OCI-LY1 (cell line): ENCODE measurements around the gene CREB1.

Experiments
- H2AFZ ChIP-seq: fragments of 200-600 bp; sonication (generic), shearing (Covaris generic); 2 replicates; pipeline ENCODE4 v1.6.0; 2014; ENCODE audit warnings: antibody characterized with exemption, mild to moderate bottlenecking, low read length
- H3F3A ChIP-seq: fragments of 200-600 bp; sonication (generic), shearing (Covaris generic); 2 replicates; pipeline ENCODE4 v1.6.0; 2014; ENCODE audit warnings: mild to moderate bottlenecking, antibody characterized with exemption, low read length, moderate library complexity; ENCODE audit not compliant: insufficient read depth
- H3K27ac ChIP-seq: fragments of 200-600 bp; sonication (generic); 2 replicates; pipeline ENCODE4 v1.5.1; 2014; ENCODE audit warnings: low read length, mixed run types, mild to moderate bottlenecking, low read depth; ENCODE audit not compliant: poor library complexity, severe bottlenecking
- H3K27me3 ChIP-seq: fragments of 200-600 bp; sonication (generic); 2 replicates; pipeline ENCODE4 v1.6.0; 2014; ENCODE audit warnings: antibody characterized with exemption, mild to moderate bottlenecking, low read length, moderate library complexity; ENCODE audit not compliant: insufficient read depth
- H3K36me3 ChIP-seq: fragments of 200-600 bp; sonication (generic); 2 replicates; pipeline ENCODE4 v1.6.1; 2014; ENCODE audit warnings: mild to moderate bottlenecking, antibody characterized with exemption, low read length, moderate library complexity, mixed read lengths; ENCODE audit not compliant: insufficient read depth
- H3K4me1 ChIP-seq: fragments of 200-600 bp; sonication (generic); 2 replicates; pipeline ENCODE4 v1.5.1; 2014; ENCODE audit warnings: mild to moderate bottlenecking, low read length, moderate library complexity; ENCODE audit not compliant: insufficient read depth, severe bottlenecking
- H3K4me2 ChIP-seq: fragments of 200-600 bp; sonication (generic), shearing (Covaris generic); 2 replicates; pipeline ENCODE4 v1.6.1; 2014; ENCODE audit warnings: low read length
- H3K4me3 ChIP-seq: fragments of 200-600 bp; sonication (generic); 2 replicates; pipeline ENCODE4 v1.5.1; 2014; ENCODE audit warnings: low read length, low read depth, mild to moderate bottlenecking, mixed read lengths; ENCODE audit not compliant: poor library complexity, severe bottlenecking
- H3K79me2 ChIP-seq: fragments of 200-600 bp; shearing (Covaris generic); 2 replicates; pipeline ENCODE4 v1.6.1; 2016; ENCODE audit warnings: mixed run types, low read length, mixed read lengths; ENCODE audit not compliant: insufficient read depth
- H3K9ac ChIP-seq: fragments of 200-600 bp; sonication (generic), shearing (Covaris generic); 2 replicates; pipeline ENCODE4 v1.6.1; 2014; ENCODE audit warnings: mild to moderate bottlenecking, low read length, mixed read lengths
- H3K9me2 ChIP-seq: fragments of 200-600 bp; sonication (generic), shearing (Covaris generic); 2 replicates; pipeline ENCODE4 v1.6.1; 2014; ENCODE audit warnings: low read depth, mild to moderate bottlenecking, low read length, mixed read lengths
- H3K9me3 ChIP-seq: fragments of 200-600 bp; shearing (Covaris generic); 2 replicates; pipeline ENCODE4 v1.6.1; 2014; ENCODE audit warnings: low read length, mixed read lengths
- H4K20me1 ChIP-seq: fragments of 200-600 bp; sonication (generic), shearing (Covaris generic); 2 replicates; pipeline ENCODE4 v1.6.0; 2016; ENCODE audit warnings: mild to moderate bottlenecking, low read length; ENCODE audit not compliant: insufficient read depth
- EZH2 ChIP-seq: fragments of 200-600 bp; sonication (generic), shearing (Covaris generic); IDR thresholded peaks from 2 replicates; pipeline ENCODE4 v1.8.0; 2017; ENCODE audit warnings: borderline replicate concordance, mixed run types, mild to moderate bottlenecking, antibody characterized with exemption, low read length, moderate library complexity, mixed read lengths
- TF ChIP-seq, protein P1 (sequence below): fragments of 200-600 bp; sonication (generic), shearing (Covaris generic); IDR thresholded peaks from 2 replicates; pipeline ENCODE4 v1.5.1; 2017; ENCODE audit warnings: mild to moderate bottlenecking, antibody characterized with exemption, low read length, moderate library complexity, mixed read lengths

CREB1 gene

DNA sequence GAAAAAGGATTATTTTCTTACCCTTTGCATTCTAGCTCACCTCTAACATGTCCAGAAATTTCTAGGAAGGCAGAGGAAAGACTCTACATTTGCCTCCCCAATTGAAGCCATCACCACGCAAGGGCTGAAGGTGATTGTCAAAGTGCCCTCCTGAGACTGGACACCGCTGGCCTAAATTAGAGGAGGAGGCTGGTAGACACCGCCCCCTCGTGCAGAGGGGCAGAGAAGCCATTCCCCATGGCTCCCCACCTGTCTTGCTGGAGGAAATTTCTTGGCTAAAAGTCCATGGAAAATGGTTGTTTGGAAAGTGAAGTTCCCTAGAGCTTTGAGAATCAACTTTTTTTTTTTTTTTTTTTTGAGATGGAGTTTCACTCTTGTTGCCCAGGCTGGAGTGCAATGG, 31.3 kb upstream of the CREB1 start:
- no peak overlapping the region for H3K4me2 ChIP-seq
- H3K27ac ChIP-seq: no peak overlapping the region
- H4K20me1 ChIP-seq: no peaks in the 10 kb centered on the region
- no peaks in the 10 kb centered on the region for H3K9me3 ChIP-seq
- no peaks in the 10 kb centered on the region for H3K36me3 ChIP-seq
- no peak overlapping the region for H3K4me3 ChIP-seq
- H3F3A ChIP-seq: no peaks in the 10 kb centered on the region
- H3K27me3 ChIP-seq: no peaks in the 10 kb centered on the region
- no peak for TF ChIP-seq EZH2
- TF ChIP-seq, protein P1, sequence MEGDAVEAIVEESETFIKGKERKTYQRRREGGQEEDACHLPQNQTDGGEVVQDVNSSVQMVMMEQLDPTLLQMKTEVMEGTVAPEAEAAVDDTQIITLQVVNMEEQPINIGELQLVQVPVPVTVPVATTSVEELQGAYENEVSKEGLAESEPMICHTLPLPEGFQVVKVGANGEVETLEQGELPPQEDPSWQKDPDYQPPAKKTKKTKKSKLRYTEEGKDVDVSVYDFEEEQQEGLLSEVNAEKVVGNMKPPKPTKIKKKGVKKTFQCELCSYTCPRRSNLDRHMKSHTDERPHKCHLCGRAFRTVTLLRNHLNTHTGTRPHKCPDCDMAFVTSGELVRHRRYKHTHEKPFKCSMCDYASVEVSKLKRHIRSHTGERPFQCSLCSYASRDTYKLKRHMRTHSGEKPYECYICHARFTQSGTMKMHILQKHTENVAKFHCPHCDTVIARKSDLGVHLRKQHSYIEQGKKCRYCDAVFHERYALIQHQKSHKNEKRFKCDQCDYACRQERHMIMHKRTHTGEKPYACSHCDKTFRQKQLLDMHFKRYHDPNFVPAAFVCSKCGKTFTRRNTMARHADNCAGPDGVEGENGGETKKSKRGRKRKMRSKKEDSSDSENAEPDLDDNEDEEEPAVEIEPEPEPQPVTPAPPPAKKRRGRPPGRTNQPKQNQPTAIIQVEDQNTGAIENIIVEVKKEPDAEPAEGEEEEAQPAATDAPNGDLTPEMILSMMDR: no peak
- H3K9ac ChIP-seq: no peak overlapping the region
- H2AFZ ChIP-seq: no peak overlapping the region
- no peaks in the 10 kb centered on the region for H3K4me1 ChIP-seq
- H3K79me2 ChIP-seq: no peaks in the 10 kb centered on the region
- no peaks in the 10 kb centered on the region for H3K9me2 ChIP-seq

DNA sequence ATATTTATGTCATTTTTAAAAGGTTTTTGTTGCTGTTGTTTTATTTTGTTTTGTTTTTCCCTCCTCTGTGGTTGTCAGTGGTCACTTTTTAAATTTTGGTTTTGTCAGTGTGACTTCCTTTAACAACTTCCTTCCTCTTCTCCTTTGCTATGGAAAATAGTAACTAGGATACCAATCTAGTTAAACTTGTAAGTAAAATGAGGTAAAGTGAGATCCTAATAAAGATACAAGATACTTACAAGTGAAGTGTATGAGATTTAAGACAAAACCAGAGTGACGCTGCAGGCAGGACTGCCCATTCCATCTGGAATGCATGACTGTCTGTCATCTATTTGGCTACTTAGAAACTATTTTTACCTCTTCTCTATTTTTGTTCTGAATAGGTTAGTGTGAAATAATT, 30.6 kb upstream of the CREB1 start:
- no peak overlapping the region for H2AFZ ChIP-seq
- TF ChIP-seq EZH2: no peak
- TF ChIP-seq, protein P1: no peak
- H3K9me3 ChIP-seq: no peaks in the 10 kb centered on the region
- H3K27ac ChIP-seq: no peak overlapping the region
- H3K79me2 ChIP-seq: no peaks in the 10 kb centered on the region
- H3K9ac ChIP-seq: no peak overlapping the region
- H3K4me2 ChIP-seq: no peak overlapping the region
- H3K36me3 ChIP-seq: no peaks in the 10 kb centered on the region
- no peaks in the 10 kb centered on the region for H3K4me1 ChIP-seq
- no peaks in the 10 kb centered on the region for H4K20me1 ChIP-seq
- no peak overlapping the region for H3K4me3 ChIP-seq
- H3K27me3 ChIP-seq: no peaks in the 10 kb centered on the region; the same call in 1 of the 2 replicates
- no peaks in the 10 kb centered on the region for H3K9me2 ChIP-seq
- no peaks in the 10 kb centered on the region for H3F3A ChIP-seq

DNA sequence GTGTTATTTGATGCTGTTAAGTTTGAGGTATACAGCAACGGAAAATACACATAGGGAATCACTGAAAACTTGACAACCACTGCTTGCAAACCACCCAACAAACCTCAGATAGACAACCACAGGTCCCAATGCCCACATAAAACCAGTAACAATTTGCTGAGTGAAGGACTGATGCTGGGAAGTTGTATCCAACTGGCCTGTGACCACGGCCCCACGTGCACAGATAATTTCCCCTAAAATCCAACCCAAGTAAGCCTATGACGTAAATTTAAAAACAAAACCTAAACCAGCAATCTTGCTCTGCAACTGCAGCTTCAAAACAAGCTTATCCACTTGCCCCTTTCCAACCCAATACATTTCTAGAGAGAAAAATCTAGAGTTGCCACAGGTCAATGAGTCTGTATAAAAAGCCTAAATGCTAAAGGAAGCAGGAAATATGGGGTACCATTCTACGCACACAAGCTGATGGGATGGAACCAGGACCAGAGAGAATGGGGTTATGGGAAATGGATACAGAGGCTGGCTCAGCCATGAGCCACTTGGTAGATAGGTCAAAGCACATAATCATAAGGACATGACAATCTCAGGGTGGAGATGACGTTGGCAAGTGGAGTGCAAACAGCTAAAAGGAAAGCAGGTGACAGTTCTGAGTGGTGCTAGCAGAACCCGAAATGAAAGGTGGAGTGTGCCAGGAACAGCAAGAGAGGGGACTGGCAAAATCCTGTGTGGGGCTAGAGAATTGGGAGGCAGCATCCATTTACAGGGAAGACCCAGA, 27.8 kb upstream of the CREB1 start:
- no peaks in the 10 kb centered on the region for H3K9me2 ChIP-seq
- no peak overlapping the region for H3K27ac ChIP-seq
- no peaks in the 10 kb centered on the region; the same call in 1 of the 2 replicates for H3K27me3 ChIP-seq
- H3K4me1 ChIP-seq: peaks cover 5% of the 10 kb centered on the region
- H3K4me3 ChIP-seq: no peak overlapping the region
- no peak for TF ChIP-seq EZH2
- TF ChIP-seq, protein P1: no peak
- H3F3A ChIP-seq: no peaks in the 10 kb centered on the region
- H3K36me3 ChIP-seq: no peaks in the 10 kb centered on the region
- H3K9ac ChIP-seq: no peak overlapping the region
- H3K9me3 ChIP-seq: no peaks in the 10 kb centered on the region
- no peaks in the 10 kb centered on the region for H3K79me2 ChIP-seq
- H3K4me2 ChIP-seq: no peak overlapping the region
- H2AFZ ChIP-seq: no peak overlapping the region
- H4K20me1 ChIP-seq: no peaks in the 10 kb centered on the region
